ENCODE measurements around the gene NUCKS1. TPM values are rescaled to one million over a fixed set of nuclear protein-coding genes. Genes with fewer than 3 reads are reported as not detected.
A peak's percentile ranks its signal among the peaks of the same experiment; 100 is the strongest.

NUCKS1 gene
- polyA plus RNA-seq, 3 donors: 4.2 to 4.9 (median 4.2) TPM

DNA sequence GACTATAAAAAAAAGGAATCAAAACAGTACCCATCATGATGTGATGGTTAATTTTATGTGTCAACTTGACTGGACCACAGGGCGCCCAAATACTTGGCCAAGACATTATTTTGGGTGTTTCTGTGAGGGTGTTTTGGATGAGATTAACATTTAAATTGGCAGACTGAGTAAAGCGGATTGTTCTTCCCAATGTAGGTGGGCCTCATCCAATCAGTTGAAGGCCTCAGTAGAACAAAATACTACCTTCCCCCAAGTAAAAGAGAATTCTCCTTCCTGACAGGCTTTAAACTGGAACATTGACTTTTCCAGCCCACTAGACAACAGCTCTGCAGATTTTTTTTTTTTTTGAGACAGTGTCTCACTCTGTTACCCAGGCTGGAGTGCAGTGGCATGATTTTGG, 14.6 kb upstream of the NUCKS1 start:
- Histone ChIP-seq H4K20me1 (ENCODE audit: insufficient read depth, low read length) (no peaks in the 10 kb centered on the region), H3K27me3 (ENCODE audit: control insufficient read depth in 2 of 2, insufficient read depth in 2 of 2, low read length in 2 of 2) (no peaks in the 10 kb centered on the region), H2AFZ (ENCODE audit: insufficient read depth, low read depth, low read length, poor library complexity, severe bottlenecking) (no peak overlapping the region), H3K79me2 (ENCODE audit: insufficient read depth, low read length) (no peaks in the 10 kb centered on the region), H3K36me3 (replicated peaks in 1 of 2; ENCODE audit: control insufficient read depth in 1 of 2, insufficient read depth in 2 of 2, low read length in 2 of 2) (peaks cover 12 to 35% of the 10 kb centered on the region in 2 donors), H3K9me3 (replicated peaks in 1 of 2; ENCODE audit: control insufficient read depth in 1 of 2, insufficient read depth in 1 of 2, low read length in 2 of 2) (no peaks in the 10 kb centered on the region), H3K4me3 (replicated peaks in 1 of 3; ENCODE audit: low read depth in 2 of 3, low read length in 3 of 3) (no peak overlapping the region), H3K4me1 (ENCODE audit: control insufficient read depth in 1 of 2, insufficient read depth in 2 of 2, low read length in 2 of 2) (no peaks in the 10 kb centered on the region), H3K4me2 (replicated peaks; ENCODE audit: extremely low read depth, low read length, poor library complexity, severe bottlenecking) (no peak overlapping the region), H3K27ac (ENCODE audit: low read depth in 1 of 2, low read length in 2 of 2) (no peak overlapping the region), H3K9ac (ENCODE audit: insufficient read depth, low read length, poor library complexity, severe bottlenecking) (no peak overlapping the region)
- WGBS (ENCODE audit: insufficient coverage): no CpG with 5 or more reads among the region's 2 CpGs
- intact Hi-C loops (cut with micrococcal nuclease): no loop called here
- Mint-ChIP-seq H3K27me3 (ENCODE audit: low read depth in 3 of 3) (no peaks in the 10 kb centered on the region), H3K36me3 (peaks cover 34 to 44% of the 10 kb centered on the region in 2 donors), H3K4me3 (no peak overlapping the region), H3K27ac (peak overlapping the region in 1 of 7 donors; percentile 13), H3K9me3 (no peaks in the 10 kb centered on the region), H3K4me1 (no peaks in the 10 kb centered on the region)
- DNase-seq: no peak
- TF ChIP-seq CTCF (IDR thresholded peaks at IDR 0.05): no peak

DNA sequence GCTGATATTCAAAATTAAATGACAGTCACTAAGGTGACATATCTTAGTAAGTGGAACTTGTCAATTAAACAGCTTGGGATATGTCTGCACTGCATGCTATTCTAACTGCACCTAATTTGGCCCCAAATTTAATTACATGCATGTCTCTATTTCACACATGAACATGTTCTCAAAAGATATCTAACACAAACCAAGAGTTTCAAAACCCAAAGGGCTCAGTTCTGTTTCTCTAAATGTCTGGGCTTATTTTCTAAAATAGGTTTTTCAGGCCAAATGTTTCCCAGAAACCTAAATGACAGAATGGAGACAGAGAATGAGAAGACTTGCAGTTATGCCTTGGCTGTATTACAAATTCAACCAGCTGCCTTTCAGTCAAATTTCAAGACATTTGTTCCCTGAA, 14.0 kb upstream of the NUCKS1 start:
- Mint-ChIP-seq H3K27me3 (ENCODE audit: low read depth in 3 of 3) (no peaks in the 10 kb centered on the region), H3K4me1 (no peaks in the 10 kb centered on the region), H3K9me3 (no peaks in the 10 kb centered on the region), H3K27ac (no peak overlapping the region), H3K36me3 (peaks cover 28 to 38% of the 10 kb centered on the region in 2 donors), H3K4me3 (no peak overlapping the region)
- Histone ChIP-seq H3K27me3 (ENCODE audit: control insufficient read depth in 2 of 2, insufficient read depth in 2 of 2, low read length in 2 of 2) (no peaks in the 10 kb centered on the region), H3K4me1 (ENCODE audit: control insufficient read depth in 1 of 2, insufficient read depth in 2 of 2, low read length in 2 of 2) (no peaks in the 10 kb centered on the region), H3K4me2 (replicated peaks; ENCODE audit: extremely low read depth, low read length, poor library complexity, severe bottlenecking) (no peak overlapping the region), H3K4me3 (replicated peaks in 1 of 3; ENCODE audit: low read depth in 2 of 3, low read length in 3 of 3) (no peak overlapping the region), H3K9ac (ENCODE audit: insufficient read depth, low read length, poor library complexity, severe bottlenecking) (no peak overlapping the region), H3K79me2 (ENCODE audit: insufficient read depth, low read length) (no peaks in the 10 kb centered on the region), H3K27ac (ENCODE audit: low read depth in 1 of 2, low read length in 2 of 2) (no peak overlapping the region), H3K9me3 (replicated peaks in 1 of 2; ENCODE audit: control insufficient read depth in 1 of 2, insufficient read depth in 1 of 2, low read length in 2 of 2) (no peaks in the 10 kb centered on the region), H4K20me1 (ENCODE audit: insufficient read depth, low read length) (no peaks in the 10 kb centered on the region), H2AFZ (ENCODE audit: insufficient read depth, low read depth, low read length, poor library complexity, severe bottlenecking) (no peak overlapping the region), H3K36me3 (replicated peaks in 1 of 2; ENCODE audit: control insufficient read depth in 1 of 2, insufficient read depth in 2 of 2, low read length in 2 of 2) (peaks cover 7 to 29% of the 10 kb centered on the region in 2 donors)
- intact Hi-C loops (cut with micrococcal nuclease): no loop called here
- no peak for DNase-seq
- no peak for TF ChIP-seq CTCF (IDR thresholded peaks at IDR 0.05)
